ENCODE measurements around the gene LINGO1.

The LINGO1 gene

GRCh38 chr15:77658304-77658703 lies 25.6 kb upstream of the LINGO1 start:
- intact Hi-C loops (cut with DNase I) = no loop called here
- DNase-seq = no peak

- intact Hi-C loops (cut with DNase I) = no loop called here
- DNase-seq = no peak
These were observed 25.0 kb upstream of the LINGO1 start for GRCh38 chr15:77657634-77658238.

GRCh38 chr15:77656294-77656693 lies 23.6 kb upstream of the LINGO1 start:
- peak in 34 of 42 donors; percentile 20 to 78 (median 46) for DNase-seq
- intact Hi-C loops (cut with DNase I) = no loop called here

GRCh38 chr15:77654975-77655374 lies 22.3 kb upstream of the LINGO1 start:
- intact Hi-C loops (cut with DNase I) = no loop called here
- peak in 1 of 42 donors; percentile 20 for DNase-seq

GRCh38 chr15:77653832-77654480 lies 21.2 kb upstream of the LINGO1 start:
- intact Hi-C loops (cut with DNase I) = no loop called here
- no peak for DNase-seq

- intact Hi-C loops (cut with DNase I) = no loop called here
- peak in 19 of 42 donors; percentile 24 to 73 (median 54) for DNase-seq
These were observed 17.6 kb upstream of the LINGO1 start for GRCh38 chr15:77650265-77650664.

- DNase-seq = no peak
- intact Hi-C loops (cut with DNase I) = no loop called here
These were observed 16.9 kb upstream of the LINGO1 start for GRCh38 chr15:77649610-77650009.

DNA sequence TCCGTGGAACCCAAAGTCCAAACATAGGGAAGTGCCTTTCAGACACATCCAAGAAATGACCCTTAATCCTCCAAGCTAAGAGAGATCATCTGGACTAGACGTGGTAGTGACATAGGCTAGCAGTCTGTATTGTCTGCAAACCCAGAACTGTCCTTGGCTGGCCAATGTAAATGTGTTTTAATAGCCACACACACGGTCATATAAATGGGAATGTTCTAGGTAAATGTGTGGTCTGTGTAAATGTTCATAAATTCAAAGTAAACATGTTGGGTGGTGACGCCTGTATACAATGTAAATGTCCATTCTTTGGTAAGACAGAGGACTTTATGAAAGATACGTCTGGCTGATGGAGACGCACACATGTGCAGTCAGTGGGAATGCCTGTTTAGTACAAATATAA lies 16.3 kb upstream of the LINGO1 start:
- no peak for DNase-seq
- intact Hi-C loops (cut with DNase I) = no loop called here

DNA sequence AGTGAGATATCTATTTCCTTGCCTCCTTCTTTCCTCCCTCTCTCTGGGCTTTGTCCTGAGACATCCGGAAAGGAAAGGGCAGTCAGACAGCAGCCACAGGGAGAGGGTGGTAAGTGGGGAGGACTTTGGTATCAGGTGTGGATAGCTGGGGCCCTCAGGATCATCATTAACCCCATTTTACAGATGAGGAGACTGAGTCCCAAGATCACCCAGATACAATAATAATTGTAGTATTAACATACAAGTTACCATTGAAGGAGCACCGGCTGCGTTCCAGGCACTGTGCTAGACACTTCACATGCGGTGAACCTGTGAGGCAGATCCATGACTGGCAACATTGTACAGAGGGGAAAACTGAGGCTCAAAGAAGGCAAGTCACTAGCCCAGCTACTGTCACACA lies 15.2 kb upstream of the LINGO1 start:
- intact Hi-C loops (cut with DNase I) = no loop called here
- DNase-seq = no peak

GRCh38 chr15:77646104-77646694 lies 13.5 kb upstream of the LINGO1 start:
- intact Hi-C loops (cut with DNase I) = no loop called here

DNA sequence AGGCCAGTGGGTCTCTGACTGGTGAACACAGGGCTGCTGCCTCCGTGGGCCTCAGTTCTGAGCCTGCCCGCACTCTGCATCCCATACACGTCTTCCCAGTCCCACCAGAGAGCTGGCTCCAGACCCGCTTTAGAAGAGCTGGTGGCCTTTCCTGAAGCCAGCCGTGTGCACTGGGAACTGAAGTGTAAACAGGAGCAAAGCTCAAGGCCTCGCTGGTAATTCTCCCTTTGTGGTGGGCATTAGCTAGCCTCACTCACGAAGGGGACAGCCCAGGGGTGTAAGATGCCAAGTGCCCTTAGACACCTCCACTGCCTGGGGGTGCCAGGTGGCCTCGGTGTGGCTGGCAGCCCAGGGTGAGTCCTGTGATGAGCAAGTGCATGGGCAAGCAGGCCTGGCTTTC lies 12.9 kb upstream of the LINGO1 start:
- DNase-seq = no peak
- intact Hi-C loops (cut with DNase I) = no loop called here

More at GRCh38 chr15:77646104-77646694, 13.5 kb upstream of the LINGO1 start:
- DNase-seq = no peak

GRCh38 chr15:77644543-77645247 lies 12.0 kb upstream of the LINGO1 start:
- intact Hi-C loops (cut with DNase I) = no loop called here
- DNase-seq = no peak

DNA sequence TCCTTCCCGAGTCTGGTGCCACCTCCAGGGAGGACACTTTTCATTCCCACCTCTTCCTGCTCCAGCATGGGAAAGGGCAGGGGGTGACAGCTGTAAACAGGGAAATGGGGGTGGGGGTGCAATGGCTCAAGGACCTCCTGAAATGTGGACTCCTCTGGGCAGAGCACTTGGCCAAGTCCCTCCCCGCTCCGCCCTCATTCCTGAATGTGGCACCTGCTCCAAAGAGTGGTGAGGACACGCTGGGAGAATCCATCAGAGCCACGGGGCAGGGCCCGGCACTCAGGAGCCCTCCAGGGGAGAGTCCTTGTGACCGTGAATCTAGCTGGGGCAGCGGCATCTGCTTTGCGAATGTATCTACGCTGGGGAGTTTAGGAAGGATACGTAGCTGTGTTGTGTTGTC lies 11.1 kb upstream of the LINGO1 start:
- intact Hi-C loops (cut with DNase I) = no loop called here
- DNase-seq = no peak

DNA sequence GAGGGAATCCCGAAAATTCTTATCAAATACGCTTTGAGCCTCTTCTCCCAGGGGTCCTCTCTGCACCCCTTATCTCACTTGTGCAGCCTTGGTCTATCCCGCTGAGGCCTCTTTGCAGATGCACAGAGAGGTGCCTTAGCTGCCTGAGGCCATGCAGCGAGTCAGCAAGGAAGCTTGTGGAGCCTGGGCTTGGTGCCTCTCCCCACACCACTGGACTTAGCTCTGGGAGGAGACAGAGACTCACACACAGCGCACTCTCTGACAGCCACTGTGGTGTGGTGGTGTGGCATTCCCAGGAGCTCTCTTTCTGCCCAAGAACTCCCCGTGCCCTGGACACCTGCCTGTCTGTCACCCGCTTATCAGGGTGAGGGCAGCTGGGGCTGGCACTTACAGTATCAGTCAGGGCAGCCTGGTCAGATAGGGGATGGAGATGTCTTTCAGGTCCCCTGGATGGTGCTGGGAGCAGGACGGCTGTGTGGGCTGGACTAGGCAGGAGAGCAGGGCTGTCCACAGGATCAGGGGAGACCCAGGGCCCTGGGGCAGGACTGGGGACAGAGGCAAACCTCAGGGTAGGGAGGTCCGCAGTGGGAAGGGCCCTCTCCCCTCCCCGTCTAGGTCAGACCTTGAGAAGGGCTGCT lies 10.2 kb upstream of the LINGO1 start:
- DNase-seq = no peak
- intact Hi-C loops (cut with DNase I) = no loop called here

DNA sequence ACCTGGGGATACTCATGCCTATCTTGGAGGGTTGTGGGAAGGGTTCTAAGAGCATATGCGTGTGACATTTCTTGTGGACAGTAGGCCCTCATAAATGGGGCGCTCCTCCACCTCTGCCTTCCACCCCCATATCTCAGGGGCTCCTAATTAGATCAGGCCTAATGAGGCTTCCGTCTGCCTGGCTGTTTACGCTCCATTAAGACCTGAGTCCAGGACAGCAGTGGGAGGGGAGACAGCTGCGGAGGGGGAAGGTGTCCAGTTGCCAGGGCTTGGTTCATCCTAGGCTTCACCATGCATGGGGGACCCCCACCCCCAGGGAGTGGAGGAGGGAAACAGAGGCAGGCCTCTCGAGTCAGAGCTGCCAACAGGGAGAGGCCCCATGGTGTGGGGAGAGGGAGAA lies 9.3 kb upstream of the LINGO1 start:
- intact Hi-C loops (cut with DNase I) = no loop called here
- DNase-seq = no peak

DNA sequence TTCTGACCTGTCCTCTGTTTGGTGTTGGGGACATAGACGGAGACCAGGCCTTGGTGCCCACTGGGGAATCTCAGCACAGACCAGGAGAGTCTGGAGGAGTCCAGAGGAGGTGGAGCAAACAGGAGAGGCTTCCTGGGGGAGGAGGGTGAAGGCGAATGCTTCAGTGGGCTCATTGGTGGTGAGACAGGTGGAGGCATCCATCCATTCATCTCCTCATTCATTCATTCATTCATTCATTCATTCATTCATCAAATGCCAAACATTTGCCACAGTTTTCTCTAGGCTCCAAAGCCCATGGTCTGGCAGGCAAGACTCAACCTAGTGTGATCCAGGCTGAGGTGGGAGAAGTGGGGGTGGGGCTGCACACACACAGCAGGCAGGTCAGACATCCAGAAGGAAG lies 7.9 kb upstream of the LINGO1 start:
- DNase-seq = no peak
- intact Hi-C loops (cut with DNase I) = no loop called here

DNA sequence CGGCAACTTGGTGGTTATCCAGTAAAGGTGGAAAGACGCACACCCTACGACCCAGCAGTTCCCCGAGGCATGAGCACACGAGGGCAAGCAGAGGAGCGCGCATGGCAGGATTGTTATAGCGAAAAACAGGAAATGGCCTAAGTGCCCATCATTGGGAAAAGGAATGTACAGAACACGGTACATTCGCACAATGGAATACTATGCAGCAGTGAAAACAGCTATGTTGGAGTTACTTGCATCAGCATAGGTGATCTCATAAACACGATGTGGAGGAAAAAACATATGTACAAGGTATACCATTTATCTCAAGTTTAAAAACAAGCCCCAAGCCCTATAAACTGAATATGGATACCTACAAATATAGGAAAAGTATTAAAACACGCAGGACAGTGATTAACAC lies 6.7 kb upstream of the LINGO1 start:
- intact Hi-C loops (cut with DNase I) = no loop called here
- no peak for DNase-seq

GRCh38 chr15:77637851-77638692 lies 5.4 kb upstream of the LINGO1 start:
- peak in 1 of 42 donors; percentile 44 for DNase-seq
- intact Hi-C loops (cut with DNase I) = no loop called here

- intact Hi-C loops (cut with DNase I) = no loop called here
- no peak for DNase-seq
These were observed 3.5 kb upstream of the LINGO1 start for GRCh38 chr15:77636209-77636608.
